GM12891 (cell line): Measurements from ENCODE around the gene DPM2.

Source experiments
- DNase-seq: peaks from one replicate; pipeline ENCODE4 v3.0.0; 2011; ENCODE audit warnings: low spot score; ENCODE audit not compliant: insufficient read length
- FAIRE-seq: peaks from 2 replicates; lab custom pipeline; 2011; peaks lifted over from hg19 to GRCh38; lab: Jason Lieb, UNC
- PAX5 ChIP-seq: IDR thresholded peaks from 2 replicates; pipeline ENCODE4 v1.6.1; 2011; ENCODE audit warnings: low read length, moderate library complexity, mild to moderate bottlenecking; ENCODE audit not compliant: insufficient read depth, severe bottlenecking
- POLR2A ChIP-seq: IDR thresholded peaks from 2 replicates; pipeline ENCODE4 v1.6.1; 2011; ENCODE audit warnings: low read depth, low read length, control low read depth
- POLR2AphosphoS5 ChIP-seq: IDR thresholded peaks from 2 replicates; pipeline ENCODE4 v1.6.1; 2011; ENCODE audit warnings: low read depth, low read length, control low read depth
- POU2F2 ChIP-seq: IDR thresholded peaks from 2 replicates; pipeline ENCODE4 v1.6.1; 2011; ENCODE audit warnings: low read depth, mild to moderate bottlenecking, control low read depth, low read length, moderate library complexity
- SPI1 ChIP-seq: IDR thresholded peaks from 2 replicates; pipeline ENCODE4 v1.6.1; 2011; ENCODE audit warnings: low read depth, low read length, control low read depth
- TAF1 ChIP-seq: IDR thresholded peaks from 2 replicates; pipeline ENCODE4 v1.6.1; 2011; ENCODE audit warnings: low read depth, low read length, control low read depth

The DPM2 gene

GRCh38 chr9:127895811-127896210, 41.8 kb downstream of the DPM2 start:
- no peak for DNase-seq
- TF ChIP-seq POLR2A: no peak
- TF ChIP-seq TAF1: no peak
- TF ChIP-seq SPI1: no peak
- no peak for FAIRE-seq

GRCh38 chr9:127893392-127893791, 44.3 kb downstream of the DPM2 start:
- TF ChIP-seq POLR2AphosphoS5 (no peak), POU2F2 (no peak)
- DNase-seq: no peak
- FAIRE-seq: no peak

GRCh38 chr9:127892831-127893230, 44.8 kb downstream of the DPM2 start:
- DNase-seq: no peak
- no peak for TF ChIP-seq POU2F2
- TF ChIP-seq POLR2A: no peak
- no peak for TF ChIP-seq POLR2AphosphoS5
- TF ChIP-seq TAF1: no peak
- no peak for TF ChIP-seq SPI1
- TF ChIP-seq PAX5: no peak
- no peak for FAIRE-seq

GRCh38 chr9:127890053-127890452, 47.6 kb downstream of the DPM2 start:
- FAIRE-seq (no peak), DNase-seq (no peak)
- TF ChIP-seq POLR2A (no peak), POU2F2 (no peak), TAF1 (no peak), PAX5 (no peak)

- FAIRE-seq: peak; percentile 76
- no peak for TF ChIP-seq TAF1
- no peak for TF ChIP-seq POLR2A
- TF ChIP-seq POU2F2: no peak
- TF ChIP-seq SPI1: no peak
- TF ChIP-seq PAX5: no peak
- DNase-seq: no peak
Measured at GRCh38 chr9:127887792-127888191, 49.9 kb downstream of the DPM2 start.

GRCh38 chr9:127886401-127886972, 51.2 kb downstream of the DPM2 start:
- DNase-seq: no peak
- TF ChIP-seq SPI1: no peak
- FAIRE-seq: peak; percentile 28

- TF ChIP-seq SPI1 (no peak), TAF1 (no peak), PAX5 (no peak), POU2F2 (no peak), POLR2AphosphoS5 (no peak), POLR2A (no peak)
- DNase-seq (no peak), FAIRE-seq (no peak)
Measured at GRCh38 chr9:127885508-127886281, 52.0 kb downstream of the DPM2 start.
